Measurements from ENCODE around the gene LRRC56. TPM values are rescaled to one million over a fixed set of nuclear protein-coding genes. Genes with fewer than 3 reads are reported as not detected.

Gene LRRC56
- total and polyA plus RNA-seq, 2 donors (not counting 1 experiment from before 2014, with no cell fraction given) = 11.8 to 15.8 TPM

- Histone ChIP-seq H3K9ac (ENCODE audit: low read length) (peak overlapping the region; percentile 73), H4K20me1 (ENCODE audit: control insufficient read depth, insufficient read depth, low read length, poor library complexity, severe bottlenecking) (peaks cover 31% of the 10 kb centered on the region), H3K79me2 (ENCODE audit: control insufficient read depth, insufficient read depth, low read length) (peaks cover 18% of the 10 kb centered on the region), H2AFZ (ENCODE audit: insufficient read depth, low read depth, low read length, poor library complexity, severe bottlenecking) (peak overlapping the region; percentile 83), H3K4me3 (ENCODE audit: control extremely low read depth in 1 of 5, extremely low read depth in 1 of 5, insufficient read depth in 1 of 5, low read depth in 2 of 5, low read length in 4 of 5) (peak overlapping the region; percentile 15 to 70 (median 53)), H3K4me1 (ENCODE audit: control insufficient read depth in 2 of 2, insufficient read depth in 2 of 2, low read length in 2 of 2) (peaks cover 11 to 26% of the 10 kb centered on the region in 2 donors), H3K9me3 (ENCODE audit: control extremely low read depth in 1 of 3, control insufficient read depth in 2 of 3, insufficient read depth in 1 of 3, low read length in 2 of 3) (no peaks in the 10 kb centered on the region), H3K27me3 (replicated peaks in 1 of 4; ENCODE audit: control extremely low read depth in 1 of 4, control insufficient read depth in 3 of 4, insufficient read depth in 4 of 4, low read length in 3 of 4) (peaks cover 0 to 5% (median under 1%) of the 10 kb centered on the region in 4 experiments), H3K4me2 (replicated peaks; ENCODE audit: low read depth, low read length, poor library complexity, severe bottlenecking) (peak overlapping the region; percentile 87), H3K27ac (ENCODE audit: low read length in 2 of 2) (peak overlapping the region in 1 of 2 donors; percentile 45), H3K36me3 (replicated peaks in 1 of 2; ENCODE audit: control extremely low read depth in 1 of 2, control insufficient read depth in 1 of 2, extremely low read depth in 1 of 2, insufficient read depth in 2 of 2, low read length in 1 of 2) (no peaks in the 10 kb centered on the region)
- Mint-ChIP-seq H3K4me1 (peaks cover 16% of the 10 kb centered on the region), H3K4me3 (peak overlapping the region; percentile 88), H3K9me3 (ENCODE audit: insufficient read depth) (no peaks in the 10 kb centered on the region), H3K27ac (peak overlapping the region; percentile 78), H3K27me3 (no peaks in the 10 kb centered on the region)
- intact Hi-C loops (cut with micrococcal nuclease) = loop anchor here (2.0 to 5.0 kb wide), 2 partner anchors 55 to 186 kb away; partner anchors contain the start of genes RNH1 and TALDO1
- CTCF ChIA-PET = no interaction called here
- TF ChIP-seq EZH2 (IDR thresholded peaks at IDR 0.05; ENCODE audit: borderline replicate concordance, insufficient read depth, low read depth, low read length, poor library complexity, severe bottlenecking) = no peak
- no peak for TF ChIP-seq CTCF (IDR thresholded peaks at IDR 0.05)
- DNase-seq (no peak), ATAC-seq (ENCODE audit: low read depth) (peak; percentile 1)
- WGBS (ENCODE audit: insufficient coverage) = 7% methylated on average over 67 of the region's 67 CpGs
- POLR2A ChIA-PET = interaction anchor here (1.0 to 1.1 kb wide), 2 partner anchors 15 to 26 kb away, joined by 3 read pairs; partner anchors contain the start of genes HRAS and PHRF1
These were observed 24.0 kb downstream of the LRRC56 start for GRCh38 chr11:561148-562003.

All from B cell (primary cell).